Neuronal stem cell (in vitro differentiated cells): ENCODE data around the gene DGKD.

Experiments used
- DNase-seq: peaks from one replicate; pipeline ENCODE4 v3.0.0-alpha.2; 2013; ENCODE audit warnings: low spot score
- H2AFZ ChIP-seq: one replicate; pipeline ENCODE4 v1.6.1; 2013; ENCODE audit warnings: mild to moderate bottlenecking, low read length, inconsistent platforms
- H2AK5ac ChIP-seq: 2 replicates; pipeline ENCODE4 v1.6.1; 2013; ENCODE audit warnings: low read depth, mild to moderate bottlenecking, inconsistent platforms, low read length, moderate library complexity, mixed read lengths
- H2BK120ac ChIP-seq: 2 replicates; pipeline ENCODE4 v1.6.1; 2013; ENCODE audit warnings: low read depth, mild to moderate bottlenecking, inconsistent platforms, low read length, moderate library complexity, mixed read lengths
- H2BK12ac ChIP-seq: one replicate; pipeline ENCODE4 v1.6.1; 2013; ENCODE audit warnings: low read length, inconsistent platforms
- H2BK15ac ChIP-seq: 2 replicates; pipeline ENCODE4 v1.6.1; 2013; ENCODE audit warnings: mild to moderate bottlenecking, low read length, inconsistent platforms, mixed read lengths
- H2BK5ac ChIP-seq: one replicate; pipeline ENCODE4 v1.6.1; 2013; ENCODE audit warnings: inconsistent platforms, mild to moderate bottlenecking, low read length, moderate library complexity
- H3K14ac ChIP-seq: one replicate; pipeline ENCODE4 v1.6.1; 2013; ENCODE audit warnings: low read length, inconsistent platforms
- H3K18ac ChIP-seq: 2 replicates; pipeline ENCODE4 v1.6.1; 2013; ENCODE audit warnings: low read length, inconsistent platforms
- H3K23ac ChIP-seq: 2 replicates; pipeline ENCODE4 v1.6.1; 2013; ENCODE audit warnings: low read depth, mild to moderate bottlenecking, mixed read lengths, low read length, inconsistent platforms; ENCODE audit not compliant: poor library complexity
- H3K27ac ChIP-seq: replicated peaks from 3 replicates; pipeline ENCODE4 v1.5.1; 2013; ENCODE audit warnings: low read length, inconsistent platforms
- H3K27me3 ChIP-seq, 3 experiments: 2 replicates each; pipeline ENCODE4 v1.6.1; 2013; ENCODE audit warnings: low read length in 3 of 3, mild to moderate bottlenecking in 2 of 3, inconsistent platforms in 1 of 3, low read depth in 1 of 3, mixed read lengths in 1 of 3, moderate library complexity in 1 of 3; ENCODE audit not compliant: control insufficient read depth in 3 of 3, insufficient read depth in 3 of 3
- H3K36me3 ChIP-seq, 2 donors: replicated peaks in 1 of 2; 2 replicates each; pipeline ENCODE4 v1.6.1; 2013; ENCODE audit warnings: low read length in 2 of 2; ENCODE audit not compliant: control insufficient read depth in 2 of 2, insufficient read depth in 2 of 2
- H3K4ac ChIP-seq: 2 replicates; pipeline ENCODE4 v1.6.1; 2013; ENCODE audit warnings: inconsistent platforms, mild to moderate bottlenecking, low read length, moderate library complexity
- H3K4me1 ChIP-seq, 2 donors: 1 replicate in 1 of 2; 2 replicates in 1 of 2; pipeline ENCODE4 v1.6.1; 2013; ENCODE audit warnings: low read length in 2 of 2, low read depth in 1 of 2; ENCODE audit not compliant: control insufficient read depth in 2 of 2, insufficient read depth in 1 of 2
- H3K4me2 ChIP-seq: one replicate; pipeline ENCODE4 v1.6.1; 2013; ENCODE audit warnings: mild to moderate bottlenecking, low read length, inconsistent platforms; ENCODE audit not compliant: insufficient read depth, poor library complexity, severe bottlenecking
- H3K4me3 ChIP-seq, 2 donors: 2 replicates each; pipeline ENCODE4 v1.5.1; 2013; ENCODE audit warnings: low read length in 2 of 2, mild to moderate bottlenecking in 2 of 2, inconsistent platforms in 1 of 2, moderate library complexity in 1 of 2
- H3K79me1 ChIP-seq: one replicate; pipeline ENCODE4 v1.6.1; 2013; ENCODE audit warnings: low read depth, mild to moderate bottlenecking, inconsistent platforms, low read length, moderate library complexity
- H3K9ac ChIP-seq: one replicate; pipeline ENCODE4 v1.6.1; 2013; ENCODE audit warnings: mild to moderate bottlenecking, low read depth, low read length, inconsistent platforms; ENCODE audit not compliant: poor library complexity
- H3K9me3 ChIP-seq, 2 donors: replicated peaks in 1 of 2; 2 replicates each; pipeline versions ENCODE3 to v1.6.1; 2013; ENCODE audit warnings: low read length in 2 of 2, mild to moderate bottlenecking in 2 of 2, inconsistent platforms in 1 of 2, low read depth in 1 of 2, mixed read lengths in 1 of 2, moderate library complexity in 1 of 2; ENCODE audit not compliant: control insufficient read depth in 2 of 2, insufficient read depth in 1 of 2
- H4K8ac ChIP-seq: one replicate; pipeline ENCODE4 v1.6.1; 2013; ENCODE audit warnings: low read depth, mild to moderate bottlenecking, inconsistent platforms, low read length, moderate library complexity
- H4K91ac ChIP-seq: one replicate; pipeline ENCODE4 v1.6.1; 2013; ENCODE audit warnings: low read length, low read depth, mild to moderate bottlenecking, inconsistent platforms; ENCODE audit not compliant: poor library complexity
- WGBS, 2 donors: extraction: QIAGEN DNeasy Blood & Tissue Kit; methylation state at CpG; one replicate each; pipeline ENCODE4 v1.1.7; 2013; ENCODE audit warnings: missing lambda C conversion rate in 2 of 2, mixed read lengths in 1 of 2; ENCODE audit not compliant: insufficient read length in 2 of 2, insufficient replicate concordance in 1 of 2; ENCODE audit errors: extremely low coverage in 2 of 2; 5-methylcytosine and 5-hydroxymethylcytosine counted together

Gene DGKD

GRCh38 chr2:233379034-233379433, 24.7 kb downstream of the DGKD start:
- Histone ChIP-seq H3K27ac (no peak overlapping the region), H2BK120ac (no peak overlapping the region), H3K4ac (no peak overlapping the region), H2AK5ac (no peak overlapping the region), H3K36me3 (peaks cover 0 to 5% of the 10 kb centered on the region in 2 donors), H2AFZ (no peak overlapping the region), H3K9ac (no peak overlapping the region), H4K8ac (no peak overlapping the region), H2BK12ac (no peak overlapping the region), H3K4me2 (no peak overlapping the region), H4K91ac (no peak overlapping the region), H3K14ac (no peak overlapping the region), H3K18ac (no peak overlapping the region), H3K27me3 (no peaks in the 10 kb centered on the region), H3K23ac (no peak overlapping the region), H3K79me1 (no peaks in the 10 kb centered on the region), H3K4me1 (peaks cover 0 to 9% of the 10 kb centered on the region in 2 donors), H2BK15ac (no peak overlapping the region), H3K4me3 (no peak overlapping the region), H2BK5ac (no peak overlapping the region), H3K9me3 (no peaks in the 10 kb centered on the region)
- no CpG with 5 or more reads among the region's 6 CpGs for WGBS, 2 donors
- DNase-seq: no peak

DNA sequence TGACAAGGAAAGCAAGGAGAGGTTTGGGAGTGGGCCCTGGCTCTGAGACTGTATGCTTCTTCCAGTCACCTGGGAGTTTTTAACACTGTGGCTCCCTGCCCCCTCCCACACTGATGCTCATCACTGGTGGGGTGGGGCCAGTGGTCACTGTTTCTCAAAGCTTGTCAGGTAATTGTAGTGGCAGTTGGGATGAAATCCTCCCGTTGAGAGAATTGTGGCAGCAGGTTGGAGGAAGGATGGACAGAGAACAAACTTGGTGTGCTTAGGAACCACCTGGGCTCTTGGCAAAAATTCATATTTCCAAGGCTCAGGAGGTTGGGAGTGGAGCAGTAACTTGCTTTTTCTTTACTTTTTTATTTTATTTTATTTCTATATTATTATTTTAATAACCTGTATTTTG, 25.1 kb downstream of the DGKD start:
- no peaks in the 10 kb centered on the region for H3K27me3 ChIP-seq
- H2AFZ ChIP-seq: no peak overlapping the region
- no peak overlapping the region for H2BK12ac ChIP-seq
- H2BK5ac ChIP-seq: no peak overlapping the region
- no peak overlapping the region for H3K9ac ChIP-seq
- DNase-seq: no peak
- H3K4me3 ChIP-seq: no peak overlapping the region
- H3K9me3 ChIP-seq: no peaks in the 10 kb centered on the region
- no peak overlapping the region for H4K8ac ChIP-seq
- H3K4ac ChIP-seq: no peak overlapping the region
- H3K4me2 ChIP-seq: no peak overlapping the region
- no peak overlapping the region for H3K14ac ChIP-seq
- H3K23ac ChIP-seq: no peak overlapping the region
- H4K91ac ChIP-seq: no peak overlapping the region
- H3K36me3 ChIP-seq: peaks cover 0 to 5% of the 10 kb centered on the region in 2 donors
- no peak overlapping the region for H2BK120ac ChIP-seq
- no CpG with 5 or more reads among the region's 1 CpG for WGBS, 2 donors
- no peak overlapping the region for H2BK15ac ChIP-seq
- no peak overlapping the region for H2AK5ac ChIP-seq
- H3K79me1 ChIP-seq: peaks cover under 1% of the 10 kb centered on the region
- peaks cover 0 to 13% of the 10 kb centered on the region in 2 donors for H3K4me1 ChIP-seq
- no peak overlapping the region for H3K27ac ChIP-seq
- H3K18ac ChIP-seq: no peak overlapping the region

- H3K23ac ChIP-seq: no peak overlapping the region
- H3K4me2 ChIP-seq: no peak overlapping the region
- no peak overlapping the region for H2AK5ac ChIP-seq
- DNase-seq: no peak
- WGBS, 2 donors: no CpG with 5 or more reads among the region's 13 CpGs
- peaks cover 6 to 21% of the 10 kb centered on the region in 2 donors for H3K4me1 ChIP-seq
- H4K91ac ChIP-seq: no peak overlapping the region
- no peak overlapping the region for H3K18ac ChIP-seq
- H3K9me3 ChIP-seq: no peaks in the 10 kb centered on the region
- H2BK15ac ChIP-seq: no peak overlapping the region
- H4K8ac ChIP-seq: no peak overlapping the region
- H3K27ac ChIP-seq: no peak overlapping the region
- no peak overlapping the region for H2BK5ac ChIP-seq
- H2AFZ ChIP-seq: no peak overlapping the region
- no peak overlapping the region for H2BK120ac ChIP-seq
- H3K14ac ChIP-seq: no peak overlapping the region
- no peak overlapping the region for H3K9ac ChIP-seq
- H2BK12ac ChIP-seq: no peak overlapping the region
- peaks cover 0 to 5% of the 10 kb centered on the region in 2 donors for H3K36me3 ChIP-seq
- H3K4ac ChIP-seq: no peak overlapping the region
- H3K27me3 ChIP-seq: no peaks in the 10 kb centered on the region
- peaks cover 8% of the 10 kb centered on the region for H3K79me1 ChIP-seq
- H3K4me3 ChIP-seq: no peak overlapping the region
Measured at GRCh38 chr2:233380132-233380895, 26.0 kb downstream of the DGKD start.

GRCh38 chr2:233380995-233381637, 26.8 kb downstream of the DGKD start:
- no peak overlapping the region for H2AFZ ChIP-seq
- H3K27ac ChIP-seq: no peak overlapping the region
- no peak overlapping the region for H2BK120ac ChIP-seq
- no peak overlapping the region for H3K9ac ChIP-seq
- H2BK5ac ChIP-seq: no peak overlapping the region
- peak overlapping the region; percentile 55 for H3K18ac ChIP-seq
- no peak overlapping the region for H2BK15ac ChIP-seq
- peaks cover 7 to 21% of the 10 kb centered on the region in 2 donors for H3K4me1 ChIP-seq
- no peak overlapping the region for H3K4ac ChIP-seq
- no peak overlapping the region for H2AK5ac ChIP-seq
- no CpG with 5 or more reads among the region's 11 CpGs for WGBS, 2 donors
- H3K14ac ChIP-seq: no peak overlapping the region
- H4K8ac ChIP-seq: peak overlapping the region; percentile 87
- no peak overlapping the region for H3K23ac ChIP-seq
- no peak overlapping the region for H4K91ac ChIP-seq
- peaks cover 8% of the 10 kb centered on the region for H3K79me1 ChIP-seq
- no peaks in the 10 kb centered on the region for H3K27me3 ChIP-seq
- no peak overlapping the region for H2BK12ac ChIP-seq
- H3K4me3 ChIP-seq: no peak overlapping the region
- H3K9me3 ChIP-seq: no peaks in the 10 kb centered on the region
- H3K4me2 ChIP-seq: no peak overlapping the region
- H3K36me3 ChIP-seq: peaks cover 0 to 5% of the 10 kb centered on the region in 2 donors
- no peak for DNase-seq
